Thyroid gland (tissue), 4 donors: ENCODE measurements around the gene ZXDC.

Experiments used
- POLR2A ChIP-seq, 2 donors: fragments of 450-650 bp; IDR thresholded peaks; one replicate each; pipeline ENCODE4 v1.6.1; 2017; ENCODE audit warnings: antibody characterized with exemption in 2 of 2, mild to moderate bottlenecking in 2 of 2, moderate library complexity in 1 of 2
- TF ChIP-seq, protein P1 (sequence below), 6 experiments: fragments of 200-600 bp in 3 of 6; fragments of 450-650 bp in 3 of 6; sonication (generic) in 3 of 6; IDR thresholded peaks; one replicate each; pipeline ENCODE4 v1.5.1; 2016 to 2019; ENCODE audit warnings: antibody characterized with exemption in 6 of 6, mild to moderate bottlenecking in 2 of 6, inconsistent platforms in 1 of 6, moderate library complexity in 1 of 6

DNA sequence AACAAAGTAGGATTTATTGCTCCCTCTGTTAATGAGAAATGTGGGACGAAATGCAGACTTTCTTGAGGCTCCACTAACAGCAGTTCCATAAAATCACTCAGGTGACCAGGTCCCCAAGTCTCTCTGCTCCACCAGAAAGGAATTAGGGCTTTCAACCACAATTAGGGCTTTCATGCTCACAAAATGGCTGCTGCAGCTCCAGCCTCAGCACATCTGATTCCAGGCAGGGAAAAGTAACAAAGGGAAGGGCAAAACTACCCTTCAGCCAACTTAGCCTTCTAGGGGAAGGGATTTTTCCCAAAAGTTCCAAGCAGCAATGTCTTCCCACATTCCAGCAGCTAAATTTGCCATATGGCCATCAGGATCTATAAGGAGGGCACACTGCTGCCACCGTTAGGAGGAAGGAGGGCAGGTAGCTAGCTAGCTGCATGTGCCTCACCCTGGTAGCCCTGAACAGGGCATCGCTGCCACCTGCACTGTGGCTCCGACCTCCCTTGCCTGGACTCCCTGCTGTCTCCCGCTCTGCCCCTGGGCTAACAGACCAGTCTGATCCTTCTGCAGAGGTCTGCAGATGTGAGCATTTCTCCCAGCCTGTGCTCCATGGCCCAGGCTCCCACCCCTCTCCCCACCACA is 68.2 kb downstream of the ZXDC start:
- TF ChIP-seq, protein P1, sequence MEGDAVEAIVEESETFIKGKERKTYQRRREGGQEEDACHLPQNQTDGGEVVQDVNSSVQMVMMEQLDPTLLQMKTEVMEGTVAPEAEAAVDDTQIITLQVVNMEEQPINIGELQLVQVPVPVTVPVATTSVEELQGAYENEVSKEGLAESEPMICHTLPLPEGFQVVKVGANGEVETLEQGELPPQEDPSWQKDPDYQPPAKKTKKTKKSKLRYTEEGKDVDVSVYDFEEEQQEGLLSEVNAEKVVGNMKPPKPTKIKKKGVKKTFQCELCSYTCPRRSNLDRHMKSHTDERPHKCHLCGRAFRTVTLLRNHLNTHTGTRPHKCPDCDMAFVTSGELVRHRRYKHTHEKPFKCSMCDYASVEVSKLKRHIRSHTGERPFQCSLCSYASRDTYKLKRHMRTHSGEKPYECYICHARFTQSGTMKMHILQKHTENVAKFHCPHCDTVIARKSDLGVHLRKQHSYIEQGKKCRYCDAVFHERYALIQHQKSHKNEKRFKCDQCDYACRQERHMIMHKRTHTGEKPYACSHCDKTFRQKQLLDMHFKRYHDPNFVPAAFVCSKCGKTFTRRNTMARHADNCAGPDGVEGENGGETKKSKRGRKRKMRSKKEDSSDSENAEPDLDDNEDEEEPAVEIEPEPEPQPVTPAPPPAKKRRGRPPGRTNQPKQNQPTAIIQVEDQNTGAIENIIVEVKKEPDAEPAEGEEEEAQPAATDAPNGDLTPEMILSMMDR (IDR thresholded peaks at IDR 0.05), result no peak
- no peak for TF ChIP-seq POLR2A (IDR thresholded peaks at IDR 0.05)
